Prostate gland (tissue), 2 donors: Measurements from ENCODE around the gene PSME2. TPM values are rescaled to one million over a fixed set of nuclear protein-coding genes. Genes with fewer than 3 reads are reported as not detected.

Source experiments
- DNase-seq: peaks from one replicate; pipeline ENCODE4 v3.0.0-alpha.2; 2019; ENCODE audit warnings: low spot score
- H3K27ac ChIP-seq, 2 donors: fragments of 200-600 bp; sonication (generic); 2 replicates each; pipeline ENCODE4 v1.5.1; 2017 to 2019
- H3K27me3 ChIP-seq: fragments of 200-600 bp; sonication (generic); replicated peaks from 2 replicates; pipeline ENCODE4 v1.5.1; 2019; ENCODE audit not compliant: insufficient read depth
- H3K36me3 ChIP-seq, 2 donors: fragments of 200-600 bp; sonication (generic); 1 replicate in 1 of 2; 2 replicates in 1 of 2; pipeline versions ENCODE4 v1.5.1 to v1.8.1; 2017 to 2019
- H3K4me1 ChIP-seq: fragments of 200-600 bp; sonication (generic); replicated peaks from 2 replicates; pipeline ENCODE4 v1.5.1; 2019
- H3K4me3 ChIP-seq, 2 donors: fragments of 200-600 bp; sonication (generic); 2 replicates each; pipeline ENCODE4 v1.5.1; 2017 to 2019
- H3K9me3 ChIP-seq: fragments of 200-600 bp; sonication (generic); 2 replicates; pipeline ENCODE4 v1.5.1; 2017
- CTCF ChIP-seq, 4 experiments: fragments of 200-600 bp in 2 of 4; fragments of 450-650 bp in 2 of 4; sonication (generic) in 2 of 4; IDR thresholded peaks; 1 replicate in 3 of 4; 2 replicates in 1 of 4; pipeline ENCODE4 v1.5.1; 2016 to 2019; ENCODE audit warnings: antibody characterized with exemption in 4 of 4, mild to moderate bottlenecking in 2 of 4, moderate library complexity in 2 of 4
- POLR2A ChIP-seq: fragments of 450-650 bp; IDR thresholded peaks from one replicate; pipeline ENCODE4 v1.6.1; 2016; ENCODE audit warnings: antibody characterized with exemption, mild to moderate bottlenecking
- POLR2AphosphoS5 ChIP-seq: sonication (generic); formaldehyde crosslinking; IDR thresholded peaks from one replicate; pipeline ENCODE4 v1.6.1; 2017; ENCODE audit warnings: antibody characterized with exemption
- WGBS: methylation state at CpG from one replicate; pipeline ENCODE4 v1.1.5; 2018; 5-methylcytosine and 5-hydroxymethylcytosine counted together
- intact Hi-C: fragments of 100-400 bp; cut with DNase I; formaldehyde crosslinking; loops from one replicate; pipeline ENCODE4 v1.14.2; 2022
- total RNA-seq, 2 donors: library from RNA; depleted of rRNA; stranded (reverse); fragments of >200 nt; gene quantifications; one replicate each; pipeline ENCODE4 v1.1.0, GENCODE V29; 2016

The PSME2 gene
- total RNA-seq = 10 to 100 TPM; 34.5 to 89.3 TPM

GRCh38 chr14:24146453-24146977, at the start of gene PSME2:
PSME2 (minus strand) TSS chr14:24146610; CDS start chr14:24146581, 29 bp downstream.
- peaks cover 11% of the 10 kb centered on the region for H3K4me1 ChIP-seq
- H3K9me3 ChIP-seq = no peaks in the 10 kb centered on the region
- H3K4me3 ChIP-seq = peak within 1 kb of the TSS; percentile 68 to 92
- peaks cover under 1 to 12% of the 10 kb centered on the region in 2 donors for H3K36me3 ChIP-seq
- peak; percentile 92 for DNase-seq
- no peaks in the 10 kb centered on the region for H3K27me3 ChIP-seq
- peak within 1 kb of the TSS; percentile 92 to 94 for H3K27ac ChIP-seq
- WGBS = under 1% methylated on average over 25 of the region's 25 CpGs
- intact Hi-C loops = no loop called here
- TF ChIP-seq POLR2AphosphoS5 (peak; percentile 71), CTCF (IDR thresholded peaks at IDR 0.05) (no peak), POLR2A (peak; percentile 51)

- Histone ChIP-seq H3K27ac (peak within 1 kb of the TSS; percentile 89 to 92), H3K9me3 (no peaks in the 10 kb centered on the region), H3K36me3 (no peaks in the 10 kb centered on the region), H3K4me3 (peak within 1 kb of the TSS; percentile 56 to 85), H3K27me3 (no peaks in the 10 kb centered on the region), H3K4me1 (no peaks in the 10 kb centered on the region)
- intact Hi-C loops = no loop called here
- TF ChIP-seq POLR2AphosphoS5 (peak; percentile 90), CTCF (IDR thresholded peaks at IDR 0.05) (no peak), POLR2A (peak; percentile 68)
- WGBS = under 1% methylated on average over 39 of the region's 89 CpGs
- peak; percentile 78 for DNase-seq
Observed at GRCh38 chr14:24195186-24196070, 49.0 kb upstream of the PSME2 start, which contains the start of gene TM9SF1. TM9SF1 (minus strand) TSS chr14:24195441; CDS start chr14:24195019, 422 bp downstream.

- no peaks in the 10 kb centered on the region for H3K9me3 ChIP-seq
- no peak for TF ChIP-seq CTCF (IDR thresholded peaks at IDR 0.05)
- no peak for TF ChIP-seq POLR2AphosphoS5
- TF ChIP-seq POLR2A = no peak
- intact Hi-C loops = no loop called here
- peak overlapping the region; percentile 89 to 92 for H3K27ac ChIP-seq
- no peaks in the 10 kb centered on the region for H3K27me3 ChIP-seq
- 40% methylated on average over 8 of the region's 8 CpGs for WGBS
- H3K4me1 ChIP-seq = no peaks in the 10 kb centered on the region
- H3K36me3 ChIP-seq = no peaks in the 10 kb centered on the region
- peak overlapping the region; percentile 56 to 85 for H3K4me3 ChIP-seq
- no peak for DNase-seq
Observed at GRCh38 chr14:24194873-24195185, 48.4 kb upstream of the PSME2 start.

- Histone ChIP-seq H3K4me3 (peak overlapping the region; percentile 56 to 85), H3K9me3 (no peaks in the 10 kb centered on the region), H3K27ac (peak overlapping the region; percentile 89 to 92), H3K27me3 (no peaks in the 10 kb centered on the region), H3K36me3 (no peaks in the 10 kb centered on the region), H3K4me1 (no peaks in the 10 kb centered on the region)
- TF ChIP-seq POLR2AphosphoS5 (no peak), CTCF (IDR thresholded peaks at IDR 0.05) (no peak)
- 81% methylated on average over 7 of the region's 7 CpGs for WGBS
- DNase-seq = no peak
- intact Hi-C loops = no loop called here
Observed at GRCh38 chr14:24194186-24194872, 47.9 kb upstream of the PSME2 start.
